Mesenteric fat pad (tissue), 1 donor: Measurements from ENCODE around the gene SCT. TPM values are rescaled to one million over a fixed set of nuclear protein-coding genes. Genes with fewer than 3 reads are reported as not detected.
"Not testable (repeated sequence)": the region's sequence is repeated elsewhere in the genome, so short reads cannot be mapped to it uniquely, and the experiment has no call there.

ENCODE experiments used
- DNase-seq: peaks from one replicate; pipeline ENCODE4 v3.0.0-alpha.2; 2020; ENCODE audit warnings: low spot score
- long read RNA-seq: library from polyadenylated mRNA; unstranded; transcript quantifications from one replicate; pipeline ENCODE4 v2.0.0, GENCODE V29; 2020
- total RNA-seq: library from RNA; stranded (reverse); fragmentation: NEBNext Ultra II Directional; extraction: Animal tissue kit (Norgen Biotek cat#: 25700); gene quantifications from one replicate; pipeline ENCODE4 v1.2.1, GENCODE V29; 2021
- donor health status: DM: yes; HTN: yes; CAD: no.

The SCT gene
- total RNA-seq: not detected
- long read RNA-seq: 0 reads

- DNase-seq: no peak
These were observed at the start of gene SCT for GRCh38 chr11:626475-627307. Gene SCT (minus strand): TSS chr11:627181. CDS start chr11:627143, 38 bp downstream.

- no peak for DNase-seq
These were observed 47.4 kb upstream of the SCT start for GRCh38 chr11:674406-674805.

GRCh38 chr11:673866-674265 lies 46.9 kb upstream of the SCT start:
- no peak for DNase-seq

- no peak for DNase-seq
These were observed 38.8 kb upstream of the SCT start for GRCh38 chr11:665704-666281.

- no peak for DNase-seq
These were observed 38.2 kb upstream of the SCT start for GRCh38 chr11:665062-665703.

GRCh38 chr11:662689-663274 lies 35.8 kb upstream of the SCT start:
- no peak for DNase-seq

GRCh38 chr11:660681-661444 lies 33.9 kb upstream of the SCT start:
- no peak for DNase-seq

- no peak for DNase-seq
These were observed 33.3 kb upstream of the SCT start for GRCh38 chr11:660281-660680.

GRCh38 chr11:659532-660085 lies 32.6 kb upstream of the SCT start:
- DNase-seq: no peak

GRCh38 chr11:657691-658126 lies 30.7 kb upstream of the SCT start:
- DNase-seq: no peak

GRCh38 chr11:656866-657265 lies 29.9 kb upstream of the SCT start:
- no peak for DNase-seq

- no peak for DNase-seq
These were observed 29.4 kb upstream of the SCT start for GRCh38 chr11:656426-656825.

- DNase-seq: no peak
These were observed 28.2 kb upstream of the SCT start for GRCh38 chr11:655036-655726.

- not testable (repeated sequence) for DNase-seq
These were observed 27.5 kb upstream of the SCT start for GRCh38 chr11:654444-654843.

GRCh38 chr11:653837-654236 lies 26.9 kb upstream of the SCT start:
- DNase-seq: no peak

- not testable (repeated sequence) for DNase-seq
These were observed 26.2 kb upstream of the SCT start for GRCh38 chr11:653136-653535.

- DNase-seq: no peak
These were observed 23.5 kb upstream of the SCT start for GRCh38 chr11:650482-650881.

GRCh38 chr11:647672-648158 lies 20.7 kb upstream of the SCT start:
- not testable (repeated sequence) for DNase-seq

GRCh38 chr11:646214-646613 lies 19.2 kb upstream of the SCT start:
- DNase-seq: no peak

- no peak for DNase-seq
These were observed 18.6 kb upstream of the SCT start for GRCh38 chr11:645536-645935.
